HG03575 (cell line): Measurements from ENCODE around the gene BTBD9.

ENCODE experiments used
- ATAC-seq: cut with Tn5 transposase; IDR thresholded peaks from one replicate; pipeline ENCODE4 v1.9.1; 2021; ENCODE audit not compliant: unreplicated experiment, insufficient number of reproducible peaks, low FRiP score; ENCODE audit errors: extremely low read depth

BTBD9 gene

GRCh38 chr6:38470548-38470947, 169.2 kb downstream of the BTBD9 start:
- ATAC-seq: no peak

GRCh38 chr6:38467566-38467965, 172.2 kb downstream of the BTBD9 start:
- ATAC-seq: no peak

GRCh38 chr6:38460186-38460585, 179.5 kb downstream of the BTBD9 start:
- ATAC-seq: no peak

- ATAC-seq: no peak
Observed at GRCh38 chr6:38459291-38459690, 180.4 kb downstream of the BTBD9 start.

- no peak for ATAC-seq
Observed at GRCh38 chr6:38453861-38454260, 185.9 kb downstream of the BTBD9 start.

- no peak for ATAC-seq
Observed at GRCh38 chr6:38452816-38453660, 186.7 kb downstream of the BTBD9 start.

GRCh38 chr6:38450717-38451116, 189.0 kb downstream of the BTBD9 start:
- no peak for ATAC-seq

GRCh38 chr6:38445925-38446324, 193.8 kb downstream of the BTBD9 start:
- no peak for ATAC-seq

GRCh38 chr6:38445336-38445735, 194.4 kb downstream of the BTBD9 start:
- no peak for ATAC-seq

GRCh38 chr6:38443352-38444144, 196.2 kb downstream of the BTBD9 start:
- ATAC-seq: no peak

- ATAC-seq: no peak
Observed at GRCh38 chr6:38438097-38438496, 201.6 kb downstream of the BTBD9 start.

GRCh38 chr6:38436726-38437465, 202.8 kb downstream of the BTBD9 start:
- ATAC-seq: no peak

- ATAC-seq: no peak
Observed at GRCh38 chr6:38435330-38435729, 204.4 kb downstream of the BTBD9 start.

- ATAC-seq: no peak
Observed at GRCh38 chr6:38434051-38434450, 205.7 kb downstream of the BTBD9 start.

- ATAC-seq: no peak
Observed at GRCh38 chr6:38432479-38432878, 207.2 kb downstream of the BTBD9 start.

- ATAC-seq: no peak
Observed at GRCh38 chr6:38432079-38432478, 207.7 kb downstream of the BTBD9 start.

GRCh38 chr6:38429546-38429945, 210.2 kb downstream of the BTBD9 start:
- ATAC-seq: no peak

GRCh38 chr6:38427492-38428210, 212.1 kb downstream of the BTBD9 start:
- no peak for ATAC-seq
